Muscle layer of duodenum (tissue), 2 donors: ENCODE results near the gene SKP1.
"Not testable (repeated sequence)": the region's sequence is repeated elsewhere in the genome, so short reads cannot be mapped to it uniquely, and the experiment has no call there.

Experiments used
- H3K27ac ChIP-seq: one replicate; pipeline ENCODE4 v1.7.0; 2013; ENCODE audit warnings: mild to moderate bottlenecking, low read length
- H3K27me3 ChIP-seq: one replicate; pipeline ENCODE4 v1.7.0; 2013; ENCODE audit warnings: low read depth, mild to moderate bottlenecking, control low read depth, low read length
- H3K36me3 ChIP-seq, 2 donors: one replicate each; pipeline ENCODE4 v1.7.0; 2013; ENCODE audit warnings: low read length in 2 of 2, control low read depth in 1 of 2, mild to moderate bottlenecking in 1 of 2; ENCODE audit not compliant: insufficient read depth in 2 of 2, control insufficient read depth in 1 of 2
- H3K4me1 ChIP-seq, 2 donors: one replicate each; pipeline ENCODE4 v1.7.0; 2013; ENCODE audit warnings: low read length in 2 of 2, mild to moderate bottlenecking in 2 of 2, control low read depth in 1 of 2, moderate library complexity in 1 of 2; ENCODE audit not compliant: insufficient read depth in 2 of 2, control insufficient read depth in 1 of 2
- H3K4me3 ChIP-seq, 2 donors: one replicate each; pipeline ENCODE4 v1.7.0; 2013; ENCODE audit warnings: low read length in 2 of 2, low read depth in 1 of 2, mild to moderate bottlenecking in 1 of 2
- H3K9me3 ChIP-seq, 2 donors: one replicate each; pipeline ENCODE4 v1.7.0; 2013; ENCODE audit warnings: low read length in 2 of 2, control low read depth in 1 of 2, mild to moderate bottlenecking in 1 of 2; ENCODE audit not compliant: control insufficient read depth in 1 of 2
- donor health status: healthy.

Gene SKP1

DNA sequence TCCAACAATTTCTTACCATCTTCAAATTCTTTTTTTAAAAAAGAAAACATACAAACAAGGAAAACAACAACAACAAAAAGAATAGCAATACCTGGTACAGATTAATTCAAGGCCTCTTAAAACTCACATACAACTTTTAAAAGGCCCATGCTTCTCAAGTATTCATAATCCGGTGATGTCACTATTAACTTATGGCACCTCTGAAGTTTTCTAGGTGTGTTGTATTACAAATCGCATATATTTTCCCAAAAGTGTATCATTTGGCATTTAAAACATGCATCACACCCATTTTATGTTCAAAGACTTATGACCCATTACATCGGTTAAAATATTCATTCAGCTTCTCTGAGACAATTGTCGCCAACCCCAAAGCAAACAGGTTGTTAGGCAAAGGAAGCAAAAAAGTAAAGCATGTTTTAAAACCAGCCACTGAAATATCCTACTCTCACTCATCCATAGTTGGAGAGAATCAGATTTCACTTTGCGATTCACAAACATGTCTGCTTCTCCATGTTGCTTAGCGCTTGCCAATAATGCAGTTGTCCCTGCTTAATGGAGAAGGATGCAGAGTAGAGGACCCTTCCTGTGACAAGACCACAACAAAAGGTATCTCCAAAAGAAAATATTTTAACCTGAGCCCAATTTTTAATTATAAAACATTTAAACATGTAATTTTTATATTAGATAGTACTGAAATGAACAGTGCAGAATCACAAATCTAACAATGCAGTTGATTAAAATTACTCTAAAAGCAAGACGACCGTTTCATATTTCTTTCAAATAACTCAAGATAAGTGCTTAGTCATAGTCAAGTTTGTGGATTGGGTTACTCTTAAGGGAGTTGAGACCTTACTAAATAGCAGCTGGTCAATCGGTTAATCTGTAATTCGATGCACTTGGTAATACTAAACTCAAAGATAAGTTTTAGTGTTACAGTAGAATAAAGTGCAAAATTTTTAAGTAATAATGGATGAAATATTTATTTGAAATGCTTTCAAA is 1.6 kb downstream of the SKP1 start:
- H3K27ac ChIP-seq, result peak overlapping the region; percentile 94
- H3K9me3 ChIP-seq, result no peaks in the 10 kb centered on the region
- no peaks in the 10 kb centered on the region for H3K27me3 ChIP-seq
- peak overlapping the region; percentile 92 to 95 for H3K4me3 ChIP-seq
- H3K4me1 ChIP-seq, result peaks cover 6 to 31% of the 10 kb centered on the region in 2 donors
- H3K36me3 ChIP-seq, result peaks cover 10 to 33% of the 10 kb centered on the region in 2 donors

DNA sequence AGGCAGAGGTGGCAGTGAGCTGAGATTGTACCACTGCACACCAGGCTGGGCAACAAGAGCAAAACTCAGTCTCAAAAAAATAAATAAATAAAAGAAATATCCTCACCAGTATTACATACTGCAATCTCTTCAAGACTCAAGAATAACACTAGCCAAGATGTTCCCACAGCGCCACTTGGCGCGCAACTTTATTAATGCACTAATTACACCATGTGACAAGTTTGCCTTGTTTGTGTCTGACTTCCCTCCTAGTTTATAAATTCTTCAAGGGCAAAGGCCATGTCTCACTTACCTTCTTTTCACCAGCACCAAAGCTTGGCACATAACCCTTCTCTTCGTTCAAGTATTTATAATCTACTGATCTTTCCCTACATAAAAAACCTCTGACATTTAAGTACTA is 4.8 kb downstream of the SKP1 start:
- peaks cover 24 to 50% of the 10 kb centered on the region in 2 donors for H3K36me3 ChIP-seq
- peaks cover 6 to 25% of the 10 kb centered on the region in 2 donors for H3K4me1 ChIP-seq
- no peak overlapping the region for H3K27ac ChIP-seq
- no peaks in the 10 kb centered on the region for H3K27me3 ChIP-seq
- no peak overlapping the region for H3K4me3 ChIP-seq
- H3K9me3 ChIP-seq, result no peaks in the 10 kb centered on the region

GRCh38 chr5:134162592-134162991 is 14.2 kb downstream of the SKP1 start:
- H3K27ac ChIP-seq, result no peak overlapping the region
- peaks cover 40 to 41% of the 10 kb centered on the region in 2 donors for H3K36me3 ChIP-seq
- no peaks in the 10 kb centered on the region for H3K27me3 ChIP-seq
- no peaks in the 10 kb centered on the region for H3K4me1 ChIP-seq
- no peak overlapping the region for H3K4me3 ChIP-seq
- H3K9me3 ChIP-seq, result no peaks in the 10 kb centered on the region

DNA sequence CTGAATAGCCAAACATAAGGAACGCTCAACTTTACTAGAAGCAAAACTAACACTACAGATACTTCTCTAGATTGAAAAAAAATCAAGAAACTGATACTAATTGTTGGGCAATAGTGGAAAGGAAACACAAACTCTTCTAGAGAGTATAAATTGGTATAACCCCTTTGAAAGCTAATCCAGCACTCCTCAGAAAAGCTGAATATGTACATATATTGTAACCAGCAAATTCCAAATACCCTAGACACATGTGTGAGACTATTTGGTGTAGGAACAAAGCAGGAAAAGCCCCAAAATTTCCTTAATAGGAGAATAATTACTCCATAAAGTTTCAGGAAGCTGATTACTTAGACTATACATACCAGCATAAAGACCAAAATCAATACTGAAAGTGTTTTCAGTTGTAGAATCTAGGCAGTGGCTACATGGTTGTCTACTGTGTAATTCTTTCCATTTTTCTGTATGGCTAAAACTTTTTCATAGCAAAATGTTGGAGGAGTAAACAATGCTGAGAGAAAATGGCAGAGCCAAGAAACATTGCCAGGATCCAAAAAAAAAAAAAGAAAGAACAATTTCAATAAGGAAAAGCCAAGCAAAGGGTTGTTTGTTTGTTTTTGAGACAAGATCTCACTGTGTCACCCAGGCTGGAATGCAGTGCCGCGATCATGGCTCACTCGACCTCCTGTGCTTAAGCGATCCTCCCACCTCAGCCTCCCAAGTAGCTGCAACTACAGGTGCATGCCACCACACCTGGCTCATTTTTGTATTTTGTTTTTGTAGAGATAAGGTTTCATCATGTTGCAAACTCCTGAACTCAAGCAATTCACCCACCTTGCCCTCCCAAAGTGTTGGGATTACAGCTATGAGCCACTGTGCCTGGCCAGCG is 15.0 kb downstream of the SKP1 start:
- Histone ChIP-seq H3K27me3 (no peaks in the 10 kb centered on the region), H3K9me3 (no peaks in the 10 kb centered on the region), H3K27ac (no peak overlapping the region), H3K4me3 (no peak overlapping the region), H3K36me3 (peaks cover 38 to 39% of the 10 kb centered on the region in 2 donors), H3K4me1 (no peaks in the 10 kb centered on the region)

- H3K4me3 ChIP-seq, result no peak overlapping the region
- peaks cover 0 to 19% of the 10 kb centered on the region in 2 donors for H3K4me1 ChIP-seq
- H3K36me3 ChIP-seq, result peaks cover 55 to 68% of the 10 kb centered on the region in 2 donors
- no peaks in the 10 kb centered on the region for H3K9me3 ChIP-seq
- no peaks in the 10 kb centered on the region for H3K27me3 ChIP-seq
- no peak overlapping the region for H3K27ac ChIP-seq
Measured at GRCh38 chr5:134153657-134154056, 23.1 kb downstream of the SKP1 start.

GRCh38 chr5:134153241-134153640 is 23.5 kb downstream of the SKP1 start:
- Histone ChIP-seq H3K36me3 (peaks cover 52 to 64% of the 10 kb centered on the region in 2 donors), H3K9me3 (no peaks in the 10 kb centered on the region), H3K4me1 (peaks cover 0 to 20% of the 10 kb centered on the region in 2 donors), H3K27ac (no peak overlapping the region), H3K27me3 (no peaks in the 10 kb centered on the region), H3K4me3 (no peak overlapping the region)

DNA sequence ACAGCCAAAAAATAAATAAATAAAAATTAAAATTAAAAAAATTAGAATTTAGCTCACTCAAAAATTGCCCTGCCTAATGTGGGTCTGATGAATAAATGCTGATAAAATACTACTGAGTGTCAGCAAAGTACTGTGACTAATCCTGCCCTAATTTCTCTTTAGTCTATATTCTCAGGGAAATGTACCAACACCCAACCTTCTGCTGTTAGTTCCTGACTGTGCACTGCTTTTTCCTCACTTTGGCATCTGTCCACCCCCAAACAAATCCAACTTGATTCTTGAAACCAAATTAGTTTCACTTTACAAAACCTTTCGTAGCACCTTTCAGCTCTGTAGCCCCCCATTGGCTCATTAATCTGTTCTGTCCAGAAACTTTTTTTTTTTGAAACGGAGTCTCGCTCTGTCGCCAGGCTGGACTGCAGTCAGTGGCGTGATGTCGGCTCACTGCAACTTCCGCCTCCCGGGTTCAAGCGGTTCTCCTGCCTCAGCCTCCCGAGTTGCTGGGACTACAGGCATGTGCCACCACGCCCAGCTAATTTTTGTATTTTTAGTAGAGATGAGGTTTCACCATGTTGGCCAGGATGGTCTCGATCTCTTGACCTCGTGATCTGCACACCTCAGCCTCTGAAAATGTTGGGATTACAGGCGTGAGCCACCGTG is 24.4 kb downstream of the SKP1 start:
- H3K4me1 ChIP-seq, result peaks cover 0 to 20% of the 10 kb centered on the region in 2 donors
- H3K9me3 ChIP-seq, H3K4me3 ChIP-seq, H3K27me3 ChIP-seq, H3K27ac ChIP-seq: not testable (repeated sequence)
- peaks cover 49 to 57% of the 10 kb centered on the region in 2 donors for H3K36me3 ChIP-seq

DNA sequence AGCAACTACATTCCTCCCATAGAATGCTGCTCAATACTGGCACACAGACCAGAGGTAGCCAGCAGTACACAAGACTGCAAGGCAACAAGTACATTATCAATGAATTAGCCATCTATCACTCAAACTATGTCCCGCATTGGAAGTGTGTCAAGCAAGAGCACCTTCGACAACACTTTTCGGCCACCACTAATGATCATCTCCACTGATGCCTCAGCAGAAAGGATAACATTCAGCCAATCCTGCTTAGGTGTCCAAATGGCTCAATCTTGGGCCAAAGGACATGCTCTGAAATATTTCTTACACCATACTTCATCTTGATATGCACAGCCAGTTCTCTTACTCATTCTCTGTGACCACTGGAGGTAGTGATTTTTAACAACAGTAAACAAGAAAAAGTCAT is 25.0 kb downstream of the SKP1 start:
- no peak overlapping the region for H3K27ac ChIP-seq
- no peak overlapping the region for H3K4me3 ChIP-seq
- no peaks in the 10 kb centered on the region for H3K27me3 ChIP-seq
- H3K36me3 ChIP-seq, result peaks cover 55 to 61% of the 10 kb centered on the region in 2 donors
- peaks cover 0 to 20% of the 10 kb centered on the region in 2 donors for H3K4me1 ChIP-seq
- no peaks in the 10 kb centered on the region for H3K9me3 ChIP-seq

DNA sequence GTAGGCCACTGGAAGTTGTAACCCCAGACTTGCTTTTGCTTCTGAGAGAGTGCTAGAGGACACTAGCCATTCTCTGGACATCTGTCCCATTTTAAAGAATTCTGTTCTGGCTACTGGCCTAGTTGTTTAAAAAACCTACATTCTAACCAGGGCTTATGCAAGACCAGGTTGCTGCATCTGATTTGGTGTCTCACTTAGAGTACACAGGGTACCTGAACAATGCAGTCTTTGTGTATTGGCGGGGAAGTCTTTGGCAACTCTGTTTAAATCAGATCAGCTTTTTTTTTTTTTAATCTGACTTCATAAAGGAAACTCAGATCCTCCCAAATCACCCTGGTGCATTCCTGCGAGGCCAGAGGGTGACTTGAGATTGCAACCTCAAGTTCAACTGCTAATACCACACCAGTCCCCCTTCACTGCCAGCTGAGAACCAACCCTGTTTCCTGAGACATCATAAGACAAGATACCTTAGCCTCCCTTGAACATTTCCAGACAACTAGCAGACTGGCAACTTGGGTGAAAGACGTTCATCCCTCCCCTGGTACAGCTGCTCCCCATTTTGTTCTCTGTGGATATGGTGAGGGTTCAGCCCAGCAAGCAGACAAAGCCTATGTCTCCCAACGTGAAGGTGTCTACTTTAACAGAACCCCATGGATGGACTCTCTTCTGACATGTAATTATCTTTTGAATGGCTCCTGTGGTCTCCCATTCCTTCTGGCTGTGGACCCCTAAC is 27.0 kb downstream of the SKP1 start:
- no peaks in the 10 kb centered on the region for H3K27me3 ChIP-seq
- H3K9me3 ChIP-seq, result no peaks in the 10 kb centered on the region
- H3K36me3 ChIP-seq, result peaks cover 48 to 57% of the 10 kb centered on the region in 2 donors
- no peak overlapping the region for H3K27ac ChIP-seq
- H3K4me3 ChIP-seq, result no peak overlapping the region
- H3K4me1 ChIP-seq, result peaks cover 0 to 26% of the 10 kb centered on the region in 2 donors

GRCh38 chr5:134148986-134149539 is 27.7 kb downstream of the SKP1 start:
- Histone ChIP-seq H3K4me3 (no peak overlapping the region), H3K9me3 (no peaks in the 10 kb centered on the region), H3K4me1 (peaks cover 0 to 26% of the 10 kb centered on the region in 2 donors), H3K36me3 (peaks cover 46 to 60% of the 10 kb centered on the region in 2 donors), H3K27ac (no peak overlapping the region), H3K27me3 (no peaks in the 10 kb centered on the region)
